ENCODE results near the gene TST. TPM values are rescaled to one million over a fixed set of nuclear protein-coding genes. Genes with fewer than 3 reads are reported as not detected.

Gene TST
- total RNA-seq (2014; rRNA removed; shearing (Covaris generic)) = 39.9 and 45.7 TPM in 2 replicates

DNA sequence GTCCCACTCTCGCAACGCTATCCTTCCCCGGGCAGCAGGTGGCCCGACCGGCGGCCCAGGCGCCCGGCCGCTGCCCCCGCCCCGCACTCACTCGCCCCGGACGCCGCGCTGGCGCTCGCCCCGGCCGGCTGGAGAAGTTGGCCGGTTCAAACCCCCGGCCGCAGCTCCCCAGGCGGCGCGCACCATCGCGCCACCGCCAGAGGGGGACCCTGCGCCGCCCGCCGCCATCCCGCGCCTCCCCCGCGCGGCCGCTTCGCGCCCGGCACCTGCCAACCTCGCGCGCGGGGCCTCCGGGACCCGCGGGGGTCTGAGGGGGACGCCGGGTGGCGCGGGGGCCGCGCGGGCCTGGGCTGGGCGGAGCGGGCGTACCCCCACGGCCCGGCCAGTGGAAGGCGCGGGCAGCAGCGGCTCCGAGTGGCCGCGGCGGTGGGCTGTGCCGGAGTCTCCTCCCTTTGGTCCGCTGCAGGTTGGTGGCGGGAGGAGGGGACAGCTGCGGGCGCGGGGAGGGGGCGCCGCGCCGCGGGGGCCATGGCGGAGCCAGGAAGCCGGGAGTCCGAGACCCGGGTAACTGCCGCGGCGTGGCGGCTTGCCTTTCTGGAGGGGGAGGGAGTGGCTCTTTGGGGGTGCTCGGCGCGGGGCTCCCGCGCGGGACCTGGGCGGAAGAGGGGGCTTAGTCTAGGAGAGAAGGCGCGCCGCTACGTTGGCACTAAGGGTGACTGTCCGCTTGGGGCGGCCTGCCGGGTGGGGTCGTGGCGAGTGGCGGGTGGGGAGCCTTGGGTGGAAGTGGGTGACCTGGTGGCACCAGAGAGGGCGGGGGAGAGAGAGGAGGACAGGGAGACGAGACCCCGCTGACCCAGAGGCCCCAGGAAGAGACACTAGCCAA lies at the start of gene TST, which contains the start of gene MPST:
Gene TST, minus strand, starts transcription at position 139 of the 883 bp plus-strand sequence. CDS start 715 bp downstream, outside the sequence.
Gene MPST, plus strand, starts transcription at position 434 of the 883 bp plus-strand sequence. Its CDS starts 95 bp downstream, at position 529.
- no peaks in the 10 kb centered on the region for H3K27me3 ChIP-seq (ENCODE audit: control insufficient read depth, insufficient read depth, low read length)
- H3K36me3 ChIP-seq (replicated peaks; ENCODE audit: control insufficient read depth, insufficient read depth, low read length) = peaks cover 4% of the 10 kb centered on the region
- peak within 1 kb of the TSS; percentile 91 for H3K4me3 ChIP-seq (ENCODE audit: insufficient read depth, low read depth, low read length)
- peak; percentile 95 for DNase-seq

DNA sequence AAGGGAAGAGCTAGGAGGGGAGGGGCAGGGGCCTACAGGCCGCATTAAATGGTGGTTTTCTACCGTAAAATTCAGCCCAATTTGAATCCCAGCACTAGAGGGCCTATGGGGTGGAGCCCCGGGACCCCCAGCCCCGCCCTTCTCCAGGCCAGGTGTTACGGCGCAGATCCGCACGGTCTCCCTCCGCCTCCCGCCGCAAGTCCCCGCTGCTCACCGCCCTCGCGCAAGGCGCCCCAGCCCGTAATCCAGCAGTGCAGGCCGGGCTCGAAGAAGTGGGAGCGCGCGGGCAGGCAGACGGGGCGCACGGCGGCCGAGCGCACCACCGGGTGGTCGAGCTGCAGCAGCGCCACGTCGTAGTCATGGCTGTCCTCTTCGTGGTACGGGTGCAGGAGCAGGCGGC lies 49.6 kb upstream of the TST start:
- Histone ChIP-seq H3K4me3 (ENCODE audit: insufficient read depth, low read depth, low read length) (peak overlapping the region; percentile 31), H3K27me3 (ENCODE audit: control insufficient read depth, insufficient read depth, low read length) (peaks cover 46% of the 10 kb centered on the region), H3K36me3 (replicated peaks; ENCODE audit: control insufficient read depth, insufficient read depth, low read length) (no peaks in the 10 kb centered on the region)
- peak; percentile 97 for DNase-seq

DNA sequence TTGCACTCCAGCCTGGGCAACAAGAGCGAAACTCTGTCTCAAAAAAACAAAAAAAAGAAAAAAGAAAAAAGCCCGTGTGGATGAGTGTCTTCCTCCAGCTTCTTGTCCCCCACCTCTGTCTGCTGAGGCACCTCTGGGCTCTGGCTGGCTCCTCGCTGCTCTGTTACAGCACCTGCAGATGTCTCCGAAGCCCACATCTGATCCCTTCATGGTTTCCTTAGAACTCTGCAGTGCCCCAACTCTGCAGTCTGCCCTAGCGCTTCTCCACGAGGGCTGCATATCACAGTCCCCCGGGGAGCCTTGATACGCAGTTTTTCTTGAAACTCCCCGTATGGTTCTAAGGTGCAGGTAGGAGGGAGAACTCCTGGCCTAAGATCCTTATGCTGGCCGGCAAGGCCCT lies 48.2 kb upstream of the TST start:
- no peaks in the 10 kb centered on the region for H3K36me3 ChIP-seq (replicated peaks; ENCODE audit: control insufficient read depth, insufficient read depth, low read length)
- DNase-seq = no peak
- peaks cover 43% of the 10 kb centered on the region for H3K27me3 ChIP-seq (ENCODE audit: control insufficient read depth, insufficient read depth, low read length)
- H3K4me3 ChIP-seq (ENCODE audit: insufficient read depth, low read depth, low read length) = no peak overlapping the region

DNA sequence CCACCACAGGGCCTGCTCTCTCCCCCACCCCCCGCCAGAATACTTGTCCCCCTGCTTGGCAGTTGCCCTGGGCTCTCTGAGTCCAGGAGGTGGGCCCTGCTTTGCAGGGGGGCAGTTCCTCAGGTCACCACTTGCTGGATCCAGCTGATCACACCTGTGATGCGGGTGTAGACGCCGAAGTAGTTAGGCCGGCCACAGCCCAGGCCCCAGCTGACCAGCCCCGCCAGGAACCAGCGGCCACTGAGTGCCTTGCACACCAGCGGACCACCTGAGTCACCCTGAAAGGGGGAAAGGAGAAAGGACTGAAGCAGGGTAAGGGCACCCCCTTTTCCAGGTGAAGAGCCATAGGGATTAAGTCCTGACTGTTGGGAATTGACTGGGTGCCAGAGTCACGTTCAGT lies 46.7 kb upstream of the TST start:
- Histone ChIP-seq H3K27me3 (ENCODE audit: control insufficient read depth, insufficient read depth, low read length) (peaks cover 36% of the 10 kb centered on the region), H3K4me3 (ENCODE audit: insufficient read depth, low read depth, low read length) (no peak overlapping the region), H3K36me3 (replicated peaks; ENCODE audit: control insufficient read depth, insufficient read depth, low read length) (no peaks in the 10 kb centered on the region)
- DNase-seq = no peak

DNA sequence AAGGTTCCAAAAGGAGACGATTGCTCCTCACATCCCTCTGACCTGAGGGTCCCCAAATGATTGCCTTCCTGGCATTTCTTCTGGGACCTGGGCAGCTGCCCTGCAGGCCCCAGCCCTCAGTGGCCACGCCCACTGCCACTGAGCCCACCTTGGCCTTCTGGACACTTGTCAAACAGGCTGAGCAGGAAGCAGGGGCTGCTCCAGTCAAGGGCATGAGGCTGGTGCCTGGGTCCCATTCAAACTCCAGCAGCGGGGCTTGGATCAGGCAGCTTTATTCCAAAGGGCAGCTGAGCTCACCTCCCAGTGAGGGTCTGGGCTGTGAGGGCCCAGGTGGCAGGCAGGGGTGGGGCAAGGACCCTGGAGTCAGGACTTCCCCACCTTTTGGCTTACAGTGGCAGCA lies 45.9 kb upstream of the TST start:
- H3K36me3 ChIP-seq (replicated peaks; ENCODE audit: control insufficient read depth, insufficient read depth, low read length) = no peaks in the 10 kb centered on the region
- no peak overlapping the region for H3K4me3 ChIP-seq (ENCODE audit: insufficient read depth, low read depth, low read length)
- DNase-seq = no peak
- H3K27me3 ChIP-seq (ENCODE audit: control insufficient read depth, insufficient read depth, low read length) = peaks cover 31% of the 10 kb centered on the region

DNA sequence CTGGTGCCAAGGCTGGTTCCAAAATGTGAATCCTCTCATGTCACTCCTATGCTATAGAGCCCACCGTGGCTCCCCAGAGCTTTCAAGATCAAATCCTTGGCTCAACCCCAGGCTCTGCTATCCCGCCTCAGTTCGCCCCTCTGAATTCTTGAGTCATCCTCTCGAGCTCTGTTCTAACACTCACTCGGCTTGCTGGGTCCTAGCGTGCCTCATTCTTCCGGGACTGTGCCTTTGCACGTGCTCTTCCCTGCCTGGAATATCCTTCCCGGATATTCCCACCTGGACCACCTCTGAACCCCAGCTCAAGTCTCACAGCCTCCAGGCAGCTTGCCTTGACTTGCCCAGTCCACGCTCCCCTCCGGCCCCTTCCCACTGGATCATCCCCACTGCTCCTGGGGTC lies 45.3 kb upstream of the TST start:
- no peaks in the 10 kb centered on the region for H3K36me3 ChIP-seq (replicated peaks; ENCODE audit: control insufficient read depth, insufficient read depth, low read length)
- no peak for DNase-seq
- peaks cover 24% of the 10 kb centered on the region for H3K27me3 ChIP-seq (ENCODE audit: control insufficient read depth, insufficient read depth, low read length)
- no peak overlapping the region for H3K4me3 ChIP-seq (ENCODE audit: insufficient read depth, low read depth, low read length)

DNA sequence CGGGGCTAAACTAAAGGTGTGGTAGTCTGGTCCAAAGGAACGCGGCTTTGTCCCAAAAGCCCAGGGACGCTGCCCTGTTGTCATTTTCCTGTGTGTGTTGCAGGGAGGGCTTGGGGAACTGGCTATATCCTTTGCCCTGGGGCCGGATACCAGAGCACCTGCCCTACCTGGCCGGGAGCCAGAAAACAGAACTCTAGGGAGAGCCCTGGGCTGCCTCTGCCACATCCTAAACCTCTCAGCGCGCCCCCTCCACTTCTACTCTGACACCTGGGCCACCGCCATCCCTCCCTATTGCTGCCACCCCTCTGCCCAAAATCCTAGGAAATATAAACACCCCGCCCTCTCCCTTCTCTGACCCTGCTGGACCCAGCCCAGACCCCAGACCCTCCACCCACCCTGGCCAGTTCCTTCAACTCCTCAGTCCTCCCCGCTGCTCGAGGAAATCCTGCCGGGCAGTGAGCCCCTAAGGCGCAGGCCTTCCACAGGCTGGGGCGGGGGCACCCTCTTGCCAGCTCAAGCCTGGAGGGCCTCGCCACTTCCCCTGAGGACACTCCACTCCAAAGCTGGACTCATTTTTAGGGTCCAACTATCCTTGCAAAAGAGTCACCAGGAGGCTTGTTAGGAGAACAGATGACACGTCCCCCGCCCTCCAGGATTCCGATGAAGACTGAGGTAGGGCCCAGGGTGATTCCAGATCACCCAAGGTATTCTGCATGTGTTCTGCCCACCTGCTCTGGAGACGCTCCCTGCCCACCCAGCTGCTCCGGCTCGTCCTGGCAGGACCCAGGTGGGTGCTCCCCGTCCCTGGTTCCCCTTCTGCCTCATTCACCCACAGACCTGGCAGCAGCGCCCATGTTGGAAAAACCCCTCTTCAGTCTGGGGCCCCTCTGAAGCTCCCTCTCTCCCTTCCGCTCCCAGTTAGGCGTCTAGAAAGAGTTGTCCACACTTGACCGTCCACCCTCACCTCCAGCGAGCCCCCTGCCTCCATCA lies 44.5 kb upstream of the TST start:
- DNase-seq = peak; percentile 64
- peaks cover 16% of the 10 kb centered on the region for H3K27me3 ChIP-seq (ENCODE audit: control insufficient read depth, insufficient read depth, low read length)
- H3K4me3 ChIP-seq (ENCODE audit: insufficient read depth, low read depth, low read length) = no peak overlapping the region

DNA sequence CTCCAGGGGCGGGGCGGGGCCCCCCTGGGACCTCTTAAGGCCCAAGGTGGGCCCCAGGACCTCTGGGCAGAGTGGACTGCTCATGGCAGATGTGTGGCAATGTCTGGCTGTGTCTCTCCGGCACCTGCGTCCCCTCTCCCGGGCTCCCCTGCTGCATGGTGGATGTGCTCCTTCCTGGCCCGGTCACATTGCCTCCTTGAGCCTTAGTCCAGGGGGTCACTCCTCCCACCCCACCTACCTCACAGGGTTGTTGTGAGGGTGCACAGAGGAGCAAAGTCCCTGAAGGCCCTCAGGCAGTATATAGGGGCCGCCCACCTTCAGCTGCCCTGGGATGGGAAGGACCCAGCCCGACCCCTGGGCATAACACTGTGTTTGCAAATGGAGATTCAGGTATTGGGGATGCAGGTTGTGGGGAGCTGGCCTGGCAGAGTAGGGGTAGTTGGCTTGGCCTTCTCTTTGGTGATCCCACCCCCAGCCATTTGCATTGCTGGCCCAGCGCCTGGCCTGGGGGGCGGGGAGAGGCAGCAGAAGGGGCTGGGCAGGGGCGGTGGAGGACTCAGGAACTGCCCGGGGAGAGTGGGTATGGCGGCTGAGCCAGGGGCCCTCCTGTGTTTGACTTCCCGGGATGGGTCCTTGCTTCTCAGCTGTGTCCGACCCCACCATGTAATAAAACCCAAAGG lies 43.6 kb upstream of the TST start:
- H3K27me3 ChIP-seq (ENCODE audit: control insufficient read depth, insufficient read depth, low read length) = peaks cover 8% of the 10 kb centered on the region
- no peak overlapping the region for H3K4me3 ChIP-seq (ENCODE audit: insufficient read depth, low read depth, low read length)
- peak; percentile 75 for DNase-seq
- H3K36me3 ChIP-seq (replicated peaks; ENCODE audit: control insufficient read depth, insufficient read depth, low read length) = no peaks in the 10 kb centered on the region; the same call in 1 of the 2 replicates

More for the DNA sequence above, 44.5 kb upstream of the TST start:
- no peaks in the 10 kb centered on the region for H3K36me3 ChIP-seq (replicated peaks; ENCODE audit: control insufficient read depth, insufficient read depth, low read length)

DNA sequence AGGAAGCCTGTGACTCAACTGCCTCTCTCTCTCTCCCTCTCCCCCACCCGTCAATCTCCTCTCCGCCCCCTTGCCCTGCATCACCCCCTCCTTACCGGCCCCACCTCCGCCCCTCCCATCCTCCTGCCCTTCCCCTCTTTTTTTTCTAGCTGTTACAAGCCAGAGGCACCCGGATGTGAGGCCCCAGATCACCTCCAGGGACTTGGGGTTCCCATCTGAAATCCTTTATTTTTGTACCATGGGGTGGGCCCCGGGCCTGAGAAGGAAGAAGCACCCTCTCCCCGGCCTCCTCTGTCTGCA lies 43.1 kb upstream of the TST start:
- DNase-seq = peak; percentile 86
- H3K27me3 ChIP-seq (ENCODE audit: control insufficient read depth, insufficient read depth, low read length) = peaks cover 6% of the 10 kb centered on the region
- H3K36me3 ChIP-seq (replicated peaks; ENCODE audit: control insufficient read depth, insufficient read depth, low read length) = no peaks in the 10 kb centered on the region; the same call in none of the 2 replicates
- no peak overlapping the region for H3K4me3 ChIP-seq (ENCODE audit: insufficient read depth, low read depth, low read length)

DNA sequence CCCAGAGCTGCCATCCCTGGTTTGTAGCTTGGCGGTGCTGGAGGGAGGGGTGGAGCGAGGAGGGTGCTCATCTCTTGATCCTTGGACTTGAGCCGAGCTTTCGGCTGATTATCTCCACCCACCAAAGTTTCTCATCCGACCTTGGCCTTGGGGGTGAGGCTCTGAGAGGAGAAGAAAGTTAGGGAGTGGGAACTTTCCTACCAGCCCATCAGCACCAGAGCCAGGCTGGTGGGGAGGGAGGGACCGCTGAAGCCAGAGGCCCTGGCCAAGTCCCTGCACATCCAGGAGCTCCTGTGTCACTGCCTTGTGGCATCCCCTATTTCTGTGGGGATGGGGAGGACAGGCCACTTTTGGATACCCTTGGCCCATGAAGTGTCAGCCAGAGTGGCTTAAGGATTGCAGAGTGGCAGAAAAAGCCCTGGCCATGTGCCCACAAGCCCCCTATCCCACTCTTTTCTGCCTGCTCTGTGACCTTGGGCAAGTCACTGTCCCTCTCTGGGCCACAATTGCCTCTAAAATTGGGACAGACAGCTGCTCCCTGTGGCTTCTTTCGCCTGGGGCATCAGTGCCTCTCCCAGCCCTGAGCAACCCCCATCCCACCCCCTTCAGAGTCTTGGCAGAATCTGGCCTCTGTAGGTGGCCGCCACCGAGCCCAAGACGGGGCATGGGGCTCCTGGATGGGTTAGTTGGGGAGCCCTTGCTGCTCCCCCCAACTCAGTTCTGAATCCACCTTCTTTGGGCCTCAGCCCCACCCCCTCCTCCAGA lies 42.5 kb upstream of the TST start:
- Histone ChIP-seq H3K27me3 (ENCODE audit: control insufficient read depth, insufficient read depth, low read length) (peaks cover 5% of the 10 kb centered on the region), H3K4me3 (ENCODE audit: insufficient read depth, low read depth, low read length) (no peak overlapping the region), H3K36me3 (replicated peaks; ENCODE audit: control insufficient read depth, insufficient read depth, low read length) (peaks cover 3% of the 10 kb centered on the region)
- no peak for DNase-seq

DNA sequence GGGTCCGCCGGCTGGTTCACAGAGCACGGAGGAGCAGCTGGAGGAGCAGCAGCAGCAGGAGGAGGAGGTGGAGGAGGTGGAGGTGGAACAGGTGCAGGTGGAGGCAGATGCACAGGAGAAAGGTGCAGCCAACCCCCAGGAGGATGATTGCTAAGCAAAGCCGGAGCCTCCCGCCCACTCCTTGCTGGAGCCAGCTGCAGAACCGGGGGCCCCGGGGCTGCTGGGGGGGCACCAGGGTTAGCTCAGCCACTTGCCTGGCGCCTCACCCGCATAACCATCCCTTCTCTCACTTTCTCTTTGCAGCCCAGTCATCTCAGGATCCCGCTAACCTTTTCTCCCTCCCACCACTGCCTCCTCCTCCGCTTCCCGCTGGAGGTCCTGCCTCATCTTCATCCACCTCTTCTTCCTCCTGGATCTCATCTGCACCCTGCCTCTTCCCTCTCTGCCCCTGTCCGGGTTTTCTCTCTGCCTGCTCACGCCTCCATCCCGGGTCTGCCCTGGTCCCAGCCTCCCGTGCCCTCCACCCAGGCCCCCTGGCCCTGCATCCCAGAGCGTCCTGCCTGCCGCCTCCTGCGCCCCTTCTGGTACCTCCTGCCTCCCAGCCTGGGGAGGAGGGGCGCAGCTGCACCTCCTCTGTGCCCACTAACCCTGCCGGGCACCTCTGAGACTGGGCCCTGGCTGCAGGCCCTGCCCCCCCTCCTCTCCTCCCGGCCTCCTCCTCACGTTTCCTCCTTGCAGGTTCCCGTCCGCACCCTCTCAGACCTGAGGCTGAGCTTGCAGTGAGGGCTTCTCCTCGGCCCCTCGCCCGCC lies 41.8 kb upstream of the TST start:
- H3K27me3 ChIP-seq (ENCODE audit: control insufficient read depth, insufficient read depth, low read length) = peaks cover 5% of the 10 kb centered on the region
- no peak overlapping the region for H3K4me3 ChIP-seq (ENCODE audit: insufficient read depth, low read depth, low read length)
- DNase-seq = no peak
- H3K36me3 ChIP-seq (replicated peaks; ENCODE audit: control insufficient read depth, insufficient read depth, low read length) = peaks cover 4% of the 10 kb centered on the region

DNA sequence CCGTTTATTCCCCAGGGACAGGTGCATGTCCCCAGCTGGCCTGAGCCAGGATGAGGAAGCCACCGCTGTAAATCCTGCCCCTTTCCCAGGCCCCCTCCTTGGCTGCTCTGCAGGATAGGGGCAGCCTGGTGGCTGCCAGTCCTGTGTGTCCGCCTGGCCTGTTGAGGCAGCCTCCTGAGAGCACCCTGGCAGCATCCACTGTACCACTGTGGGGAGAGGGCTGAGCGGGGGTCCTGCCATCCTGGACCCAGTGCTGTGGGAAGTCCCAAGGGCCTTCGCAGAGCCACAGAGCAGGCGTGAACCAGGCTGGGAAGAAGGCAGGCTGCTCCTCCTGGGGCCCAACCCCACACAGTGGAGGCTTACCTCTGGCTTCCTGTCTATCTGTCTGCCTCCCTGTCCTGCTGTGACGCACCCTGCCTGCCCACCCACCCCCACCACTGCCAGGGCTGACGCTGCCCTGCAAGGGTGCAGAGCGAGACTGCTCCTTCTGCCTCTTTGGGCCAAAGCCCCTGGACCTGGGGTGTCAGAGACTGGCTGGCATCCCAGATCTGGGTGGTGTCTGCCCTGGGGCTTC lies 40.7 kb upstream of the TST start:
- DNase-seq = no peak
- Histone ChIP-seq H3K4me3 (ENCODE audit: insufficient read depth, low read depth, low read length) (no peak overlapping the region), H3K36me3 (replicated peaks; ENCODE audit: control insufficient read depth, insufficient read depth, low read length) (peaks cover 4% of the 10 kb centered on the region), H3K27me3 (ENCODE audit: control insufficient read depth, insufficient read depth, low read length) (no peaks in the 10 kb centered on the region)
